Loucy (cell line): Measurements from ENCODE around the gene KCNMA1.

ENCODE experiments used
- EZH2phosphoT487 ChIP-seq: fragments of 200-600 bp; IDR thresholded peaks from 2 replicates; pipeline ENCODE4 v1.6.1; 2018; ENCODE audit warnings: antibody characterized with exemption, mild to moderate bottlenecking, moderate library complexity, borderline replicate concordance
- TF ChIP-seq, protein P1 (sequence below): fragments of 200-600 bp; sonication (generic); conservative IDR thresholded peaks from 2 replicates; pipeline ENCODE4 v1.5.1; 2014; ENCODE audit warnings: mild to moderate bottlenecking, antibody characterized with exemption, low read length

- TF ChIP-seq, protein P1, sequence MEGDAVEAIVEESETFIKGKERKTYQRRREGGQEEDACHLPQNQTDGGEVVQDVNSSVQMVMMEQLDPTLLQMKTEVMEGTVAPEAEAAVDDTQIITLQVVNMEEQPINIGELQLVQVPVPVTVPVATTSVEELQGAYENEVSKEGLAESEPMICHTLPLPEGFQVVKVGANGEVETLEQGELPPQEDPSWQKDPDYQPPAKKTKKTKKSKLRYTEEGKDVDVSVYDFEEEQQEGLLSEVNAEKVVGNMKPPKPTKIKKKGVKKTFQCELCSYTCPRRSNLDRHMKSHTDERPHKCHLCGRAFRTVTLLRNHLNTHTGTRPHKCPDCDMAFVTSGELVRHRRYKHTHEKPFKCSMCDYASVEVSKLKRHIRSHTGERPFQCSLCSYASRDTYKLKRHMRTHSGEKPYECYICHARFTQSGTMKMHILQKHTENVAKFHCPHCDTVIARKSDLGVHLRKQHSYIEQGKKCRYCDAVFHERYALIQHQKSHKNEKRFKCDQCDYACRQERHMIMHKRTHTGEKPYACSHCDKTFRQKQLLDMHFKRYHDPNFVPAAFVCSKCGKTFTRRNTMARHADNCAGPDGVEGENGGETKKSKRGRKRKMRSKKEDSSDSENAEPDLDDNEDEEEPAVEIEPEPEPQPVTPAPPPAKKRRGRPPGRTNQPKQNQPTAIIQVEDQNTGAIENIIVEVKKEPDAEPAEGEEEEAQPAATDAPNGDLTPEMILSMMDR: no peak
- TF ChIP-seq EZH2phosphoT487: no peak
Observed at GRCh38 chr10:77101341-77101740, 536.3 kb downstream of the KCNMA1 start.
